Measurements from ENCODE around the gene IL36RN. TPM values are rescaled to one million over a fixed set of nuclear protein-coding genes. Genes with fewer than 3 reads are reported as not detected.

The IL36RN gene
- total RNA-seq, 3 donors from 2014 or later, result not detected

GRCh38 chr2:113098041-113098440 lies 39.0 kb downstream of the IL36RN start:
- H3K4me3 ChIP-seq, result no peak overlapping the region
- H3K4me1 ChIP-seq, result no peaks in the 10 kb centered on the region
- H3K27ac ChIP-seq, result no peak overlapping the region
- peaks cover 0 to 4% of the 10 kb centered on the region in 2 donors for H3K9me3 ChIP-seq
- no peaks in the 10 kb centered on the region for H3K36me3 ChIP-seq
- no peak for DNase-seq (ENCODE audit: low spot score in 2 of 2)
- no peaks in the 10 kb centered on the region for H3K27me3 ChIP-seq
- intact Hi-C loops (cut with DNase I; ENCODE audit: low total_unique reads), result no loop called here
- TF ChIP-seq CTCF (IDR thresholded peaks at IDR 0.05) (no peak), POLR2AphosphoS5 (IDR thresholded peaks at IDR 0.05) (no peak), POLR2A (IDR thresholded peaks at IDR 0.05) (no peak)

GRCh38 chr2:113098532-113098931 lies 39.5 kb downstream of the IL36RN start:
- Histone ChIP-seq H3K27me3 (no peaks in the 10 kb centered on the region), H3K9me3 (peaks cover 0 to 4% of the 10 kb centered on the region in 2 donors), H3K27ac (no peak overlapping the region), H3K4me1 (no peaks in the 10 kb centered on the region), H3K36me3 (no peaks in the 10 kb centered on the region), H3K4me3 (no peak overlapping the region)
- intact Hi-C loops (cut with DNase I; ENCODE audit: low total_unique reads), result no loop called here
- TF ChIP-seq POLR2AphosphoS5 (IDR thresholded peaks at IDR 0.05) (no peak), CTCF (IDR thresholded peaks at IDR 0.05) (no peak), POLR2A (IDR thresholded peaks at IDR 0.05) (no peak)
- no peak for DNase-seq (ENCODE audit: low spot score in 2 of 2)

- H3K36me3 ChIP-seq, result no peaks in the 10 kb centered on the region
- intact Hi-C loops (cut with DNase I; ENCODE audit: low total_unique reads), result no loop called here
- no peaks in the 10 kb centered on the region for H3K27me3 ChIP-seq
- no peaks in the 10 kb centered on the region for H3K4me1 ChIP-seq
- TF ChIP-seq POLR2A (IDR thresholded peaks at IDR 0.05) (no peak), CTCF (IDR thresholded peaks at IDR 0.05) (no peak), POLR2AphosphoS5 (IDR thresholded peaks at IDR 0.05) (no peak)
- H3K27ac ChIP-seq, result no peak overlapping the region
- DNase-seq (ENCODE audit: low spot score in 2 of 2), result no peak
- peaks cover 0 to 4% of the 10 kb centered on the region in 2 donors for H3K9me3 ChIP-seq
- H3K4me3 ChIP-seq, result no peak overlapping the region
Observed at GRCh38 chr2:113102133-113102532, 43.1 kb downstream of the IL36RN start.

- no peak overlapping the region for H3K4me3 ChIP-seq
- no peak overlapping the region for H3K27ac ChIP-seq
- intact Hi-C loops (cut with DNase I; ENCODE audit: low total_unique reads), result no loop called here
- peaks cover 0 to 4% of the 10 kb centered on the region in 2 donors for H3K9me3 ChIP-seq
- no peaks in the 10 kb centered on the region for H3K36me3 ChIP-seq
- H3K4me1 ChIP-seq, result no peaks in the 10 kb centered on the region
- DNase-seq (ENCODE audit: low spot score in 2 of 2), result no peak
- TF ChIP-seq CTCF (IDR thresholded peaks at IDR 0.05) (no peak), POLR2AphosphoS5 (IDR thresholded peaks at IDR 0.05) (no peak), POLR2A (IDR thresholded peaks at IDR 0.05) (no peak)
- H3K27me3 ChIP-seq, result no peaks in the 10 kb centered on the region
Observed at GRCh38 chr2:113103277-113103676, 44.3 kb downstream of the IL36RN start.

GRCh38 chr2:113104054-113104611 lies 45.1 kb downstream of the IL36RN start:
- H3K27me3 ChIP-seq, result no peaks in the 10 kb centered on the region
- H3K4me3 ChIP-seq, result no peak overlapping the region
- H3K36me3 ChIP-seq, result no peaks in the 10 kb centered on the region
- intact Hi-C loops (cut with DNase I; ENCODE audit: low total_unique reads), result no loop called here
- H3K9me3 ChIP-seq, result peaks cover 0 to 4% of the 10 kb centered on the region in 2 donors
- no peaks in the 10 kb centered on the region for H3K4me1 ChIP-seq
- no peak overlapping the region for H3K27ac ChIP-seq
- DNase-seq (ENCODE audit: low spot score in 2 of 2), result no peak
- TF ChIP-seq POLR2A (IDR thresholded peaks at IDR 0.05) (no peak), CTCF (IDR thresholded peaks at IDR 0.05) (no peak), POLR2AphosphoS5 (IDR thresholded peaks at IDR 0.05) (no peak)

All from breast epithelium (tissue), 4 donors.